Fibroblast of the aortic adventitia (primary cell): ENCODE results near the gene TMCC1. TPM values are rescaled to one million over a fixed set of nuclear protein-coding genes. Genes with fewer than 3 reads are reported as not detected.

ENCODE experiments used
- DNase-seq: peaks from one replicate; pipeline ENCODE4 v3.0.0-alpha.2; 2010; ENCODE audit warnings: low read depth
- H3K4me3 ChIP-seq: 2 replicates; pipeline ENCODE4 v1.5.1; 2011; ENCODE audit warnings: low read depth, mild to moderate bottlenecking, control low read depth, low read length, moderate library complexity
- CTCF ChIP-seq: IDR thresholded peaks from 2 replicates; pipeline ENCODE4 v1.5.1; 2011; ENCODE audit warnings: mild to moderate bottlenecking, low read length, control low read depth, inconsistent platforms; ENCODE audit not compliant: insufficient read depth
- total RNA-seq: library from RNA; depleted of rRNA; stranded (reverse); fragments of >200 nt; gene quantifications from 2 replicates; pipeline ENCODE4 v1.2.3, GENCODE V29; 2012; ENCODE audit warnings: low replicate concordance

TMCC1 gene
- total RNA-seq, 1 donor: 16.9 TPM

- no peak overlapping the region for H3K4me3 ChIP-seq
- DNase-seq: no peak
- TF ChIP-seq CTCF: no peak
Measured at GRCh38 chr3:129778871-129779270, 114.6 kb downstream of the TMCC1 start.

- no peak for DNase-seq
- no peak for TF ChIP-seq CTCF
- no peak overlapping the region for H3K4me3 ChIP-seq
Measured at GRCh38 chr3:129777806-129778205, 115.7 kb downstream of the TMCC1 start.

- no peak overlapping the region for H3K4me3 ChIP-seq
- DNase-seq: no peak
- no peak for TF ChIP-seq CTCF
Measured at GRCh38 chr3:129775870-129776269, 117.6 kb downstream of the TMCC1 start.

DNA sequence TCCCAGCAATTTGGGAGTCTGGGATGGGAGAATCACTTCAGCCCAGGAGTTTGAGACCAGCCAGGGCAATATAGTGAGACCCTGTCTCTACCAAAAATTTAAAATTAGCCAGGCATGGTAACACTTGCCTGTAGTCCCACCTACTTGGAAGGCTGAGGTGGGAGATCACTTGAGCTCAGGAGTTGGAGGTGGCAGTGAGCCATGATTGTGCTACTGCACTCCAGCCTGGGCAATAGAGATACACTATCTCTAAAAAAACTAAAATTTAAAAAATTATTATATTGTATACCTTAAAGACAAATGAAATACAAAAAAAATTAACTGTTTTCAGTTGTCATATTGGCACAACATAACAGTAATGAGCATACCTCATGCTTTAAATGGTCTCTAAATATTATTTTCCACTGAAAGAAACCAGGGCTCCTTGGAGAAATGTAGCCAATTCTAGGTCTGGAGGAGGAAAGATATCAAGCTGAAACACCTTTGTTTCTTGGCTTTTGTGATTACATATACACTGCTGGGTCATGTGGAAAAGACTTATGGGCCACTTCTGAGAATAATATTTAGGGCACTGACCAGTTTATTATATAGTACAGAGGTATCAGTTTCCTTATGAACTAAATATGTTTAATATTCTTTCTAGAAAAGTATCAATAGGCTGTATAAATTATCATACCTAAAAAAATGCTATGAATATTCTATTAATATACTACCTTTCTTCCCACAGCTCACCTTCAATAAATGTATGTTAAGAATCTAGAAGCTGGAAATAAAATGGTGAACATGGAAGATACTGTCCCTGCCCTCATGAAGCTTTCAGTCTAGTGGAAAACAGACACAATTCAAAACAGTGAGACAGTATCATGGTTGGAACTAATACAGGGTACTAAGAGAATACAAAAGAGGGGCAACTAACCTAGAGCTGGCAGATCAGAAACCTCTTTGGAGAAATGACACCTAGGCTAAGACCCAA, 119.5 kb downstream of the TMCC1 start:
- DNase-seq: no peak
- TF ChIP-seq CTCF: no peak
- H3K4me3 ChIP-seq: no peak overlapping the region

- H3K4me3 ChIP-seq: no peak overlapping the region
- no peak for DNase-seq
- no peak for TF ChIP-seq CTCF
Measured at GRCh38 chr3:129770604-129771003, 122.9 kb downstream of the TMCC1 start.

DNA sequence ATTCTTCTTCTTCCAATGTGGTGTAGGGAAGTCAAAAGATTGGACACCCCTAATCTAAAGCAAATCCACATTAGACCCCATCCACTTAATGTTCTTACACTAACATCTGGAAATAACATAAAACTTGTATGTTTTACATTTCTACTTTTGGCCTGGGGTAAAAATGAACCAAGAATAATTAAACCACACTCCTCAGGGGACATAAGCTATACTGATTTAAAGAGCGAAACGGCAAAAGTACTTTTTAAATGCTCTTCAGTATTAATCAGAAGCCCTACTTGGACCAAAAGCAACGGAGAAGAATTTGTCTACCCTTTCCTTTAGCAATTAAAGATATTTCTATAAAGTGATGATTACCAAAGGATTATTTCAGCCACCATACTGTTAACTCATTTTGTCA, 123.9 kb downstream of the TMCC1 start:
- no peak for DNase-seq
- no peak for TF ChIP-seq CTCF
- no peak overlapping the region for H3K4me3 ChIP-seq
